ENCODE data around the gene GRIP1. TPM values are rescaled to one million over a fixed set of nuclear protein-coding genes. Genes with fewer than 3 reads are reported as not detected.

The GRIP1 gene
- total and polyA plus RNA-seq, 2 donors (not counting 3 experiments of a cell fraction or from before 2014, with no cell fraction given), result 0.04 to 0.69 TPM

GRCh38 chr12:66331814-66332213 is 347.1 kb downstream of the GRIP1 start:
- H3K79me2 ChIP-seq (ENCODE audit: control insufficient read depth, insufficient read depth, low read length), result no peaks in the 10 kb centered on the region
- dilution Hi-C loops (cut with MboI; ENCODE audit: extremely low pct_ligation_motif_present, low sequenced_read_pairs), result no loop called here
- intact Hi-C loops (cut with micrococcal nuclease), result no loop called here
- H3K27me3 ChIP-seq (ENCODE audit: control insufficient read depth in 2 of 2, insufficient read depth in 2 of 2, low read length in 2 of 2), result no peaks in the 10 kb centered on the region
- H3K4me3 ChIP-seq (replicated peaks in 1 of 3; ENCODE audit: insufficient read depth in 1 of 3, low read depth in 1 of 3, low read length in 3 of 3), result no peak overlapping the region
- DNase-seq (ENCODE audit: low read depth, low spot score) (no peak), FAIRE-seq (no peak)
- ChIA-PET CTCF (no interaction called here), POLR2A (interaction anchor here (0.6 kb wide), 1 partner anchor 31 kb away, joined by 3 read pairs; no protein-coding TSS in a partner anchor)
- no peaks in the 10 kb centered on the region for H4K20me1 ChIP-seq (replicated peaks; ENCODE audit: control insufficient read depth, extremely low read depth, insufficient read depth, low read length)
- no peak for TF ChIP-seq CTCF (IDR thresholded peaks at IDR 0.05; ENCODE audit: extremely low read depth in 1 of 2, insufficient read depth in 1 of 2, low read depth in 1 of 2, low read length in 2 of 2)
- no peak for TF ChIP-seq FOS (IDR thresholded peaks at IDR 0.05; ENCODE audit: borderline replicate concordance, insufficient read depth, low read length)
- no peak for TF ChIP-seq GATA2 (IDR thresholded peaks at IDR 0.05; ENCODE audit: insufficient read depth, insufficient read length, low read depth, low read length)
- no peak for TF ChIP-seq POLR2AphosphoS5 (IDR thresholded peaks at IDR 0.05; ENCODE audit: insufficient read depth, low read depth, low read length)
- TF ChIP-seq, protein P1, sequence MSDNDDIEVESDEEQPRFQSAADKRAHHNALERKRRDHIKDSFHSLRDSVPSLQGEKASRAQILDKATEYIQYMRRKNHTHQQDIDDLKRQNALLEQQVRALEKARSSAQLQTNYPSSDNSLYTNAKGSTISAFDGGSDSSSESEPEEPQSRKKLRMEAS (IDR thresholded peaks at IDR 0.05; ENCODE audit: insufficient read depth, insufficient read length), result no peak
- no peak for TF ChIP-seq JUN (IDR thresholded peaks at IDR 0.05; ENCODE audit: borderline replicate concordance, insufficient read depth, insufficient read length, low read depth)
- TF ChIP-seq EZH2 (IDR thresholded peaks at IDR 0.05; ENCODE audit: borderline replicate concordance, low read depth, low read length, severe bottlenecking), result no peak
- TF ChIP-seq MYC (IDR thresholded peaks at IDR 0.05; ENCODE audit: low read depth, low read length), result no peak
- no peak for TF ChIP-seq POLR2A (IDR thresholded peaks at IDR 0.05; ENCODE audit: low read depth, low read length)
- no peak overlapping the region for H3K4me2 ChIP-seq (ENCODE audit: insufficient read depth, low read length)
- no peaks in the 10 kb centered on the region for H3K36me3 ChIP-seq (ENCODE audit: control insufficient read depth in 2 of 2, extremely low read depth in 1 of 2, insufficient read depth in 2 of 2, low read length in 2 of 2)
- H3K9me1 ChIP-seq (replicated peaks; ENCODE audit: control insufficient read depth, extremely low read depth, insufficient read depth, low read length), result no peaks in the 10 kb centered on the region
- H3K27ac ChIP-seq (ENCODE audit: insufficient read depth, low read depth, low read length), result no peak overlapping the region
- no peak overlapping the region for H2AFZ ChIP-seq (ENCODE audit: low read depth, low read length)
- BruUV-seq (replicated peaks), result no TSS peak
- H3K4me1 ChIP-seq (ENCODE audit: control insufficient read depth, extremely low read depth, insufficient read depth, low read length), result no peaks in the 10 kb centered on the region
- H3K9me3 ChIP-seq (replicated peaks; ENCODE audit: control insufficient read depth, insufficient read depth, low read length), result no peaks in the 10 kb centered on the region
- H3K9ac ChIP-seq (replicated peaks; ENCODE audit: extremely low read depth, insufficient read depth, low read length), result no peak overlapping the region

All from endothelial cell of umbilical vein (primary cell).